ENCODE measurements around the gene CD68. TPM values are rescaled to one million over a fixed set of nuclear protein-coding genes. Genes with fewer than 3 reads are reported as not detected.
"Not testable (repeated sequence)": the region's sequence is repeated elsewhere in the genome, so short reads cannot be mapped to it uniquely, and the experiment has no call there.

Gene CD68
- total RNA-seq, 1 donor from 2014 or later = 1.2 TPM

DNA sequence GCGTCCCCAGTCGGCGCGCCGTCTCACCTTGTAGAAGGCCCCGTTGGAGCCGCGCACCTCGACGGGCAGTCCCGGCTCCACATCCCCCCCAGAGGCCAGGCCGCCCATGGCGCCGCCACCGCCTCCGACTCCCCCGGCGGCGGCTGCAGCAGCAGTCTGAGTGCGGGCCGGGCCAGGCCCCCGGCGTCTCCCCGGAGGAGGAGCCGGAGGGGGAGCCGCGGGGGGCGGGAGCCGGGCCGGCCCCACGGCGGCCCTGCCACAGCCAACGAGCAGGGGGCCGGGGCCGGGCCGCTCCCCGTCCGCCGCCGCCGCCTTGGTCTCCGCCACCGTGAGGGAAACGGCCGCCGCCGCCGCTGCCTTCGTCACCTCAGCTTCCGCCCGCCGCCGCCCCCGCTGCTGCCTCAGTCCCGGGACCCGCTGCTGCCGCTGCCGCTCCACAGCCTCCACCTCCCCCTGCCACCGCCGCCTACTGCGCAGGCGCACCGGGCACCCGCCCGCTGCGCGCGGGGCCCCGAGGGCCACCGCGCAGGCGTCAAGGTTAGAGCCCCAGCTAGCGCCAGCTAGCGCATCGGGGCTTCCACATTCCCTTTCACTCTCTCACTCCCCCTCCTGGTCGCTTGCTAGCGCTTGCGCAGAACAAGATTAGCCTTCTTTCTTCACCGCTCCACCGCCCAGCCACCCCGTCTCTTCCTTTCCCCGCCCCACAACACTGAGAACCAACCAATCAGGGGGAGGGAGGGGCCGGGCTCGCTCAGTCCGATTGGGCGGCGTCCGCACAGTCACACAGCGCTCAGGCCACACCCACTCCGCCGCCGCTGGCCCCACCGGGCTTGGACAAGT is 35.2 kb downstream of the CD68 start, which contains the start of gene FXR2:
FXR2 (minus strand) TSS at position 473 of the 840 bp plus-strand sequence; CDS start at position 108, 365 bp downstream.
- Mint-ChIP-seq H3K9me3 (ENCODE audit: low read depth) (no peaks in the 10 kb centered on the region), H3K36me3 (ENCODE audit: low read depth) (no peaks in the 10 kb centered on the region)
- TF ChIP-seq, protein P1, sequence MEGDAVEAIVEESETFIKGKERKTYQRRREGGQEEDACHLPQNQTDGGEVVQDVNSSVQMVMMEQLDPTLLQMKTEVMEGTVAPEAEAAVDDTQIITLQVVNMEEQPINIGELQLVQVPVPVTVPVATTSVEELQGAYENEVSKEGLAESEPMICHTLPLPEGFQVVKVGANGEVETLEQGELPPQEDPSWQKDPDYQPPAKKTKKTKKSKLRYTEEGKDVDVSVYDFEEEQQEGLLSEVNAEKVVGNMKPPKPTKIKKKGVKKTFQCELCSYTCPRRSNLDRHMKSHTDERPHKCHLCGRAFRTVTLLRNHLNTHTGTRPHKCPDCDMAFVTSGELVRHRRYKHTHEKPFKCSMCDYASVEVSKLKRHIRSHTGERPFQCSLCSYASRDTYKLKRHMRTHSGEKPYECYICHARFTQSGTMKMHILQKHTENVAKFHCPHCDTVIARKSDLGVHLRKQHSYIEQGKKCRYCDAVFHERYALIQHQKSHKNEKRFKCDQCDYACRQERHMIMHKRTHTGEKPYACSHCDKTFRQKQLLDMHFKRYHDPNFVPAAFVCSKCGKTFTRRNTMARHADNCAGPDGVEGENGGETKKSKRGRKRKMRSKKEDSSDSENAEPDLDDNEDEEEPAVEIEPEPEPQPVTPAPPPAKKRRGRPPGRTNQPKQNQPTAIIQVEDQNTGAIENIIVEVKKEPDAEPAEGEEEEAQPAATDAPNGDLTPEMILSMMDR (IDR thresholded peaks at IDR 0.05) = peak; percentile 77

DNA sequence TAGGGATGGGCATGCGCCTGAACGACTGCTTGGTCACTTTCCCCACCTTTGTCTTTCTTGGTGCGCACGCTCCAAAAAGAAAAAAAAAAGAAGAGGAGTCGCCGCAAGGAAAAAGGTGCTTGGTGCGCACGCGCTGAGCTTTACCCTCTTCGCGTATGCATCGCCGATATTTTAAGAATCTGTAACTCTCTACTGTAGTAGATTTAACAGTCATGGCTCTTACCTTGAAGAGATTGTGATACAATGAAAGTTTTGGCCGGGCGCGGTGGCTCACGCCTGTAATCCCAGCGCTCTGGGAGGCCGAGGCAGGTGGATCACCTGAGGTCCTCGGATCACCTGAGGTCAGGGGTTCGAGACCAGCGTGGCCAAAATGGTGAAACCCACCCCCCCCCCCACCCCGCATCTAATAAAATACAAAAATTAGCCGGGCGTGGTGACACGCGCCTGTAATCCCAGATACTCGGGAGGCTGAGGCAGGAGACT is 35.9 kb downstream of the CD68 start:
- Mint-ChIP-seq H3K27me3 (ENCODE audit: low read depth) (no peaks in the 10 kb centered on the region), H3K36me3 (ENCODE audit: low read depth) (no peaks in the 10 kb centered on the region), H3K4me3 (ENCODE audit: unreplicated experiment) (peak overlapping the region; percentile 75), H3K27ac (ENCODE audit: unreplicated experiment) (peak overlapping the region; percentile 91), H3K4me1 (ENCODE audit: low read depth) (peaks cover 38% of the 10 kb centered on the region), H3K9me3 (ENCODE audit: low read depth) (no peaks in the 10 kb centered on the region)
- no peak for DNase-seq (ENCODE audit: low spot score)
- TF ChIP-seq, protein P1 (IDR thresholded peaks at IDR 0.05) = no peak

More for the DNA sequence above, 35.2 kb downstream of the CD68 start, which contains the start of gene FXR2:
- DNase-seq (ENCODE audit: low spot score) = peak; percentile 100
- Mint-ChIP-seq H3K4me3 (ENCODE audit: unreplicated experiment) (peak within 1 kb of the TSS; percentile 83), H3K27ac (ENCODE audit: unreplicated experiment) (peak within 1 kb of the TSS; percentile 91), H3K27me3 (ENCODE audit: low read depth) (no peaks in the 10 kb centered on the region), H3K4me1 (ENCODE audit: low read depth) (peaks cover 38% of the 10 kb centered on the region)

DNA sequence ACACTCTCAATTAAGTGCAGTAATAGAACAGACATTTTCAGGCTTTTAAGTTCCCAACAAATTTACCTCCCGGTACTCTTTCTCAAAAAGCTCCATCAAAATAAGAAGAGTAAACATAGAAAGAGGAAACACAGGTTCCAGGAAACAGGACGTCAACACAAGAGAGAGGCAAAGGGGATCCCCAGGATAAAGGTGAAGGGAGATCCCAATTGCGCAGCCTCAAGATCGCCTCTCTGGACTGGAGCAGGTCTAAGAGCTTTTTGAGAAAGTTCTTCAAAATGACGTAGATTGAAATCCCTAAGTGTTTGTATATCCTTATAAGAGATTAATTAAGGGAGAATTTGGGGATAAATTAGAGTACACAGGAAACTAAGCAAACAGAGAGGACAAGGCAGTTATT is 39.2 kb downstream of the CD68 start:
- H3K27me3 Mint-ChIP-seq (ENCODE audit: low read depth) = no peaks in the 10 kb centered on the region
- H3K36me3 Mint-ChIP-seq (ENCODE audit: low read depth) = no peaks in the 10 kb centered on the region
- TF ChIP-seq, protein P1 (IDR thresholded peaks at IDR 0.05) = no peak
- H3K4me3 Mint-ChIP-seq (ENCODE audit: unreplicated experiment) = no peak overlapping the region
- peaks cover 5% of the 10 kb centered on the region for H3K4me1 Mint-ChIP-seq (ENCODE audit: low read depth)
- no peak for DNase-seq (ENCODE audit: low spot score)
- no peak overlapping the region for H3K27ac Mint-ChIP-seq (ENCODE audit: unreplicated experiment)
- H3K9me3 Mint-ChIP-seq (ENCODE audit: low read depth) = no peaks in the 10 kb centered on the region

DNA sequence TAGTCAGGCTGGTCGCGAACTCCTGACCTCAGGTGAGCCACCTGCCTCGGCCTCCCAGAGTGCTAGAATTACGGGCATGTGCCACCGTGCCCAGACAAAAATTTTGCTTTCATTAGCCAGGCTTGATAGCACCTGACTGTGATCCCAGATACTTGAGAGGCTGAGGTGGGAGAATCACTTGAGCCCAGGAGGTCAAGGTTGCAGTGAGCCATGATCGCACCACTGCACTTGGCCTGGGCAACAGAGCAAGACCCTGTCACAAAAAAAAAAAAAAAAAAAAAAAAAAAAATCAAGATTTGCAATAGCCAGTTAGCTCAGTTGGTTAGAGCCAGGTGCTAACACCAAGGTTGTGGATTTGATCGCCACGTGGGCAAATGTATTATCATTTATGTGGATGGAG is 41.4 kb downstream of the CD68 start:
- Mint-ChIP-seq H3K4me3 (ENCODE audit: unreplicated experiment) (no peak overlapping the region), H3K36me3 (ENCODE audit: low read depth) (no peaks in the 10 kb centered on the region), H3K27me3 (ENCODE audit: low read depth) (no peaks in the 10 kb centered on the region), H3K4me1 (ENCODE audit: low read depth) (no peaks in the 10 kb centered on the region), H3K27ac (ENCODE audit: unreplicated experiment) (no peak overlapping the region), H3K9me3 (ENCODE audit: low read depth) (no peaks in the 10 kb centered on the region)
- no peak for DNase-seq (ENCODE audit: low spot score)
- TF ChIP-seq, protein P1 (IDR thresholded peaks at IDR 0.05) = no peak

DNA sequence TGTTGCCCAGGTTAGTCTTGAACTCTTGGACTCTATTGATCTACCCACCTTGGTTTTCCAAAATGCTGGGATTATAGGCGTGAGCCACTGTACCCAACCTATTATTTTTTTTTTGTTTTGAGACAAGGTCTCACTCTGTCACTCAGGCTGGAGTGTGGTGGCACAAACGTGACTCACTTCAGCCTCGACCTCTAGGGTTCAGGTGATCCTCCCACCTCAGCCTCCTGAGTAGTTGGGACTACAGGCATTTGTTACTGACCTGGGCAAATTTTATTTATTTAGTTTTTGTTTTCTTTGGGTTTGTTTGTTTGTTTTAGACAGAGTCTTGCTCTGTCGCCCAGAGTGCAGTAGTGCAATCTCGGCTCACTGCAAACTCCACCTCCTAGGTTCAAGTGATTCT is 44.2 kb downstream of the CD68 start:
- Mint-ChIP-seq H3K4me3 (ENCODE audit: unreplicated experiment) (no peak overlapping the region), H3K27me3 (ENCODE audit: low read depth) (no peaks in the 10 kb centered on the region), H3K4me1 (ENCODE audit: low read depth) (peaks cover 14% of the 10 kb centered on the region), H3K27ac (ENCODE audit: unreplicated experiment) (no peak overlapping the region), H3K9me3 (ENCODE audit: low read depth) (no peaks in the 10 kb centered on the region), H3K36me3 (ENCODE audit: low read depth) (peaks cover 2% of the 10 kb centered on the region)
- DNase-seq (ENCODE audit: low spot score) = no peak
- TF ChIP-seq, protein P1 (IDR thresholded peaks at IDR 0.05) = no peak

DNA sequence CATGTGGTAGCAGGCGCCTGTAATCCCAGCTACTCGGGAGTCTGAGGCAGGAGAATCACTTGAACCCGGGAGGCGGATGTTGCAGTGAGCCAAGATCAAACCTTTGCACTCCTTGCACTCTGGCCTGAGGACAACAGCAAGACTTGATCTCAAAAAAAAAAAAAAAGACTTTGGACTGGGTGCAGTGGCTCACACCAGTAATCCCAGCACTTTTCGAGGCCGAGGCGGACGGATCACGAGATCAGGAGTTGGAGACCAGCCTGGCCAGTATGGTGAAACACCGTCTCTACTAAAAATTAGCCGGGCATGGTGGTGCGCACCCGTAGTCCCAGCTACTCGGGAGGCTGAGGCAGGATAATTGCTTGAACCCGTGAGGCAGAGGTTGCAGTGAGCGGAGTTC is 46.3 kb downstream of the CD68 start:
- H3K4me3 Mint-ChIP-seq (ENCODE audit: unreplicated experiment) = peak overlapping the region; percentile 16
- not testable (repeated sequence) for H3K9me3 Mint-ChIP-seq (ENCODE audit: low read depth); H3K27me3 Mint-ChIP-seq (ENCODE audit: low read depth); H3K27ac Mint-ChIP-seq (ENCODE audit: unreplicated experiment); DNase-seq (ENCODE audit: low spot score); H3K36me3 Mint-ChIP-seq (ENCODE audit: low read depth)
- peaks cover 14% of the 10 kb centered on the region for H3K4me1 Mint-ChIP-seq (ENCODE audit: low read depth)

Data from chondrocyte (in vitro differentiated cells).